Thoracic aorta (tissue), 2 donors: ENCODE data around the gene C1orf74. TPM values are rescaled to one million over a fixed set of nuclear protein-coding genes. Genes with fewer than 3 reads are reported as not detected.

ENCODE experiments used
- ATAC-seq: fragments of 150-250 bp; one replicate; pipeline ENCODE4 v1.8.0; 2017; ENCODE audit warnings: low read depth; ENCODE audit not compliant: insufficient number of reproducible peaks, low FRiP score
- DNase-seq: peaks from one replicate; pipeline ENCODE4 v3.0.0-alpha.2; 2020; ENCODE audit warnings: low spot score
- H3K27ac ChIP-seq, 2 donors: fragments of 200-600 bp; sonication (generic); 1 replicate in 1 of 2; 2 replicates in 1 of 2; pipeline ENCODE4 v1.5.1; 2016; ENCODE audit warnings: mild to moderate bottlenecking in 2 of 2, moderate library complexity in 2 of 2
- H3K27me3 ChIP-seq: fragments of 200-600 bp; sonication (generic); replicated peaks from 2 replicates; pipeline ENCODE4 v1.6.0; 2016; ENCODE audit warnings: mild to moderate bottlenecking; ENCODE audit not compliant: insufficient read depth
- H3K36me3 ChIP-seq: fragments of 200-600 bp; sonication (generic); one replicate; pipeline ENCODE4 v1.5.1; 2016
- H3K4me1 ChIP-seq, 2 donors: fragments of 200-600 bp; sonication (generic); 1 replicate in 1 of 2; 2 replicates in 1 of 2; pipeline versions ENCODE4 v1.5.1 to v1.6.0; 2016; ENCODE audit warnings: low read depth in 2 of 2, mild to moderate bottlenecking in 1 of 2; ENCODE audit not compliant: control insufficient read depth in 1 of 2
- H3K4me3 ChIP-seq: fragments of 200-600 bp; sonication (generic); 2 replicates; pipeline ENCODE4 v1.5.1; 2016; ENCODE audit warnings: mild to moderate bottlenecking
- H3K9me3 ChIP-seq: fragments of 200-600 bp; sonication (generic); 2 replicates; pipeline ENCODE4 v1.5.1; 2016
- CTCF ChIP-seq: fragments of 200-600 bp; sonication (generic); IDR thresholded peaks from one replicate; pipeline ENCODE4 v1.5.1; 2019; ENCODE audit warnings: antibody characterized with exemption
- total RNA-seq, 2 donors: library from RNA; depleted of rRNA; stranded (reverse); fragments of >200 nt; gene quantifications; one replicate each; pipeline versions ENCODE4 v1.1.0 to v1.2.3, GENCODE V29; 2016

The C1orf74 gene
- total RNA-seq, 2 donors from 2014 or later: 1.5 to 1.6 TPM

DNA sequence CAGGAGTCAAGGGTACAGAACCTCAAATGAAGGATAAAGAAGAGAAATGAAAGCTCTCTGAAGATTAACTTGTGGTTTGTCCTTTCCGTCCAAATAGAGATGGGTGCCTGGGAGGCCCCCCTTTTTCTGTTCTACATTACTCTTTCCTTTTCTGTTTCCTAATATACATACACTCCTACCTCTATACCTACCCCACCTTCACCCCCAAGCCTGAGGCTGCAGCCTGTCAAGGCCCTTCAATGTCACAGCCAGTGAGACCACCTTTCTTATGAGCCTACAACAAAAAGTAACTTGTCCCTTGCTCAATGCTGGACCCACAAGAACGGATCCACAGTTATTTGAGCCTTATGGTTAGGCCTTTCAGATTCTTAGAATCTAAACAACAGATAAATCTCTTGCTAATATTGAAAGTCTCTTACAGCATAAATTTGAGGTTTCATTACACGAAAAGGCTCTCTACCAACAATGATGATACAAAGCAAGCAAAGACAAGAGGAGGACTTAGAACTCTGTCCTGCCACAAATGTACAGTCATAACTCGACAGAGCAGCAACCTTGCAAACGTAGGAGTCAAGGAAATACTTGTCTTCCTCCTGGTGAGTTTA, 32.6 kb downstream of the C1orf74 start:
- DNase-seq (no peak), ATAC-seq (no peak)
- Histone ChIP-seq H3K9me3 (no peaks in the 10 kb centered on the region), H3K4me3 (no peak overlapping the region), H3K27me3 (no peaks in the 10 kb centered on the region), H3K4me1 (no peaks in the 10 kb centered on the region), H3K36me3 (no peaks in the 10 kb centered on the region), H3K27ac (no peak overlapping the region)
- no peak for TF ChIP-seq CTCF

DNA sequence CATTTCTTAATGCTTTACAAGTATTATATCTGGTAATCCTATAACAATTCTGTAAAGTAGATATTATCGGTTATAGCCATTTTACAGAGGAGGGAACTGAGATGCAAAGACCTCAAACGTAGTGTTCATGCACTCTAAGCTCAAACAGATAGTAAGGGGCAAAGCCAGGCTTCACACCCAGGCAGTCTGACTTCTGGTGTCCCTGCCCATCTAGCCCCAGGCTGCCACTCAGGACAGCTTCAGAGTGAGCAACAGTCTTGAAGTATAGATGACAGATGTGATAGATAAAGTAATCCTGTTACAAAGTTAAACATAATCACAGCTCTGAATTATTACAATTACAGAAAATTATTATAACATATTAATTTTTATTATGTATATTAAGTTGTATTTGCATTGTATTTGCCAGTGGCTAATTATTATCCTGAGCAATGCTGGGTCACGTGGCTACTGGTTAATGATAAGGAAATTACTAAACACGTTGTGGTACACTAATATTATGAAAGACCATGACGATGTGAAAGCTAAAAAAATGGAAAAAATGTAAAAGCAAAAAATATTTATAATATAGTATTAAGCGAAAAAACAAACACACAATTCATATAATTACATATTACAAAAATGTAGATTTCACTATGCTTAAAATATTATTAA, 34.6 kb downstream of the C1orf74 start:
- H3K4me1 ChIP-seq: no peaks in the 10 kb centered on the region
- DNase-seq (no peak), ATAC-seq (no peak)
- H3K9me3 ChIP-seq: no peaks in the 10 kb centered on the region
- no peaks in the 10 kb centered on the region for H3K27me3 ChIP-seq
- no peak overlapping the region for H3K27ac ChIP-seq
- no peak for TF ChIP-seq CTCF
- H3K4me3 ChIP-seq: no peak overlapping the region
- no peaks in the 10 kb centered on the region for H3K36me3 ChIP-seq

DNA sequence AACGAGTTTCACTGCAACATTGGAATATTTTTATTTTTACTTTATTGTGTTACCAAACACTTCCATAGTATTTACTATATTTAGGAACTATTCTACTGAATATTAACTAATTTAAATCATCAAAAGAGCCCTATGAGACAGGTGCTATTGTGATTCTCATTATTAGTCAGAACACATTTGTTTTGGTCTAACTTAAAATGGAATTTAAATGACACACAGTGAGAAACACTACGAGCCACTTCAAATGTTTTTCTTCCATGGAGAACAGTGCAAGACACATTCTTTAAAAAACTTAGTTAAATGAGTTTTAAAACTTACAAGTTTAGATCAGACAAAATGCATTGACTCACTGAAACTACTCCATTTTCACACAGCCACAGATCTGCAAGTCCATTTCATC, 35.2 kb downstream of the C1orf74 start:
- no peak for DNase-seq
- no peak for ATAC-seq

DNA sequence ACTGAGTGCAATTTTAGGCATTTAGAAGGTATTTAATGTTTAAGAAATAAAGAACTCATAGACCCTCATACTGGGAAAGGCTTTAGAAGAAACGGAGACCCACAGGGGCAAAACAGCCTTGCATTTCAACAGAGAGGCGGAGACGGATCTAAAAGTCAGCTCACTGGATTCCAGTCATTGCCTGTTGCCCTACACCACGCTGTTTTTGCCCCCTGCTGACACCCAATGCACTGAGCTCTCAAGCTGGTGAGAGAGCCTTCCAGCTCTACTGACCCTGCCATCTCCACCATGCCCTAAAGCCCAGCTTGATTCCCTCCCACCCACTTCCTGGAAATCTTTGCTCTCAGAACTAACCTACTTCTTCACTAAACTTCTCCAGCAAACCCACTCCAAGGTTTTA, 35.7 kb downstream of the C1orf74 start:
- ATAC-seq (no peak), DNase-seq (no peak)
- no peaks in the 10 kb centered on the region for H3K4me1 ChIP-seq
- H3K9me3 ChIP-seq: no peaks in the 10 kb centered on the region
- no peak overlapping the region for H3K4me3 ChIP-seq
- H3K27ac ChIP-seq: no peak overlapping the region
- no peaks in the 10 kb centered on the region for H3K27me3 ChIP-seq
- TF ChIP-seq CTCF: no peak
- no peaks in the 10 kb centered on the region for H3K36me3 ChIP-seq

More for the DNA sequence above, 35.2 kb downstream of the C1orf74 start:
- Histone ChIP-seq H3K27ac (no peak overlapping the region), H3K9me3 (no peaks in the 10 kb centered on the region), H3K4me1 (no peaks in the 10 kb centered on the region), H3K4me3 (no peak overlapping the region), H3K36me3 (no peaks in the 10 kb centered on the region), H3K27me3 (no peaks in the 10 kb centered on the region)
- TF ChIP-seq CTCF: no peak

DNA sequence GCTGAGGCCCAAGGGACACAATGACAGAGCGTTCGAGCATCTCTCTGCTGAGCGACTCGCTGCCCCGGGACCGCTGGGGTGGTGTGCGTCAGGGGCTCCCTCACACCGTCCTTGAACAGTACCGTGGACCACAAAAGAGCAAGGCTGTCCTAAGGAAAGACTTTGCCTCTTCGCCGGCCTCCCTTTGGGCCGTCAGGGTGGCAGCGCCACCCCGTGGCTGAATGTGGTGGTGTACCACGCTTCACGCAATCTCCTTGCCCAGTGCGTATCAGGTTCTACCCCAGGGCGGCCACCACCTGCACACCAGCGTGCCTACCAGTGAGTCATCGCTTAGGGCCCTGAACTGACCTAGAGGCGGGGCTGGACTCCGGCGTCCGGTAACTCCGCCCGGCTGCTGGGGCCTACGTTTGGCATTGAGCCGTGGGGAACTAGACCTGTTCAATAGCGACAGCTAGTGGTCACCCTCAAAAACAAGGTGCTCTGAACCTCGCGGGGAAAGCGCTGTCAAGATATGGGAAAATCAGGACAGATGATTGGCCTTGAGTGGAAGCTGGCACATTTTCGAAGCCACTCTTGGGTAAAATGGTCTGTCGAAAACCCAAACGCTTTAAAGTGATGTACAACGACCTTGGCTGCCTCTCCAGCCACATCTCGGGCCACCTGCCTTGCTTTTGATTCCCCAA, 36.6 kb downstream of the C1orf74 start:
- peak; percentile 82 for TF ChIP-seq CTCF
- no peak overlapping the region for H3K27ac ChIP-seq
- H3K4me3 ChIP-seq: peak overlapping the region; percentile 43
- no peaks in the 10 kb centered on the region for H3K4me1 ChIP-seq
- H3K9me3 ChIP-seq: no peaks in the 10 kb centered on the region
- DNase-seq (peak; percentile 74), ATAC-seq (peak; percentile 84)
- no peaks in the 10 kb centered on the region for H3K27me3 ChIP-seq
- H3K36me3 ChIP-seq: no peaks in the 10 kb centered on the region
